ES-I3 (cell line): ENCODE results near the gene INO80D.
"Not testable (repeated sequence)": the region's sequence is repeated elsewhere in the genome, so short reads cannot be mapped to it uniquely, and the experiment has no call there.

ENCODE experiments used
- H3K36me3 ChIP-seq: 2 replicates; pipeline ENCODE4 v1.6.1; 2013; ENCODE audit warnings: mild to moderate bottlenecking, low read length, control low read depth, moderate library complexity; ENCODE audit not compliant: insufficient read depth
- H3K4me1 ChIP-seq: 2 replicates; pipeline ENCODE4 v1.6.1; 2013; ENCODE audit warnings: mild to moderate bottlenecking, control low read depth, low read length; ENCODE audit not compliant: insufficient read depth
- H3K9ac ChIP-seq: 2 replicates; pipeline ENCODE4 v1.6.1; 2013; ENCODE audit warnings: low read depth, mild to moderate bottlenecking, low read length, moderate library complexity
- H3K9me3 ChIP-seq: 2 replicates; pipeline ENCODE4 v1.6.1; 2013; ENCODE audit warnings: mild to moderate bottlenecking, low read length, moderate library complexity; ENCODE audit not compliant: control insufficient read depth, insufficient read depth

INO80D gene

GRCh38 chr2:206095536-206096332 is 9.8 kb upstream of the INO80D start:
- Histone ChIP-seq H3K4me1 (peaks cover 5% of the 10 kb centered on the region; the same call in 1 of the 2 replicates), H3K9ac (no peak overlapping the region), H3K9me3 (no peaks in the 10 kb centered on the region), H3K36me3 (no peaks in the 10 kb centered on the region)

DNA sequence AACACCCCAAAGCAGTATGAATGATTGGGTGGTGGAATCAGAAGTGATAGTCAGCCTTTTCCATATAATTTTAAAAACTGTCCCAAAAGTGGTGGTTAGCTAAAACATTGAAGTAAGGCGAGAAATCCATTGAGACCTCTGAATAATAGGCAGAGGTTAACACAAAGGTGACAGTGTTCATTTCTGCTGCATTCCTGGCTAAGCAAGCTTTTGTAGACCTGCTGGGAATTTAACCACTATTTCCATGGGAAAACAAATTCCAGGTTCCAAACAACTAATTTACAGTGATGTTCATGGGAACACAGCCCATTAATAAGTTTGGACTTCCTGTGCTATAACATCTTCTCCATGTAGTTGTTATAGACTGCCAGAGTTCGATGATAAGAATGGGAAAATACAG is 6.3 kb upstream of the INO80D start:
- H3K36me3 ChIP-seq: no peaks in the 10 kb centered on the region; the same call in 1 of the 2 replicates
- peaks cover 5% of the 10 kb centered on the region; the same call in 1 of the 2 replicates for H3K4me1 ChIP-seq
- H3K9me3 ChIP-seq: no peaks in the 10 kb centered on the region
- H3K9ac ChIP-seq: no peak overlapping the region

GRCh38 chr2:206088248-206088647 is 2.3 kb upstream of the INO80D start:
- H3K9me3 ChIP-seq: no peaks in the 10 kb centered on the region
- H3K36me3 ChIP-seq: no peaks in the 10 kb centered on the region; the same call in 1 of the 2 replicates
- H3K4me1 ChIP-seq: peaks cover 5% of the 10 kb centered on the region; the same call in 1 of the 2 replicates
- H3K9ac ChIP-seq: no peak overlapping the region

DNA sequence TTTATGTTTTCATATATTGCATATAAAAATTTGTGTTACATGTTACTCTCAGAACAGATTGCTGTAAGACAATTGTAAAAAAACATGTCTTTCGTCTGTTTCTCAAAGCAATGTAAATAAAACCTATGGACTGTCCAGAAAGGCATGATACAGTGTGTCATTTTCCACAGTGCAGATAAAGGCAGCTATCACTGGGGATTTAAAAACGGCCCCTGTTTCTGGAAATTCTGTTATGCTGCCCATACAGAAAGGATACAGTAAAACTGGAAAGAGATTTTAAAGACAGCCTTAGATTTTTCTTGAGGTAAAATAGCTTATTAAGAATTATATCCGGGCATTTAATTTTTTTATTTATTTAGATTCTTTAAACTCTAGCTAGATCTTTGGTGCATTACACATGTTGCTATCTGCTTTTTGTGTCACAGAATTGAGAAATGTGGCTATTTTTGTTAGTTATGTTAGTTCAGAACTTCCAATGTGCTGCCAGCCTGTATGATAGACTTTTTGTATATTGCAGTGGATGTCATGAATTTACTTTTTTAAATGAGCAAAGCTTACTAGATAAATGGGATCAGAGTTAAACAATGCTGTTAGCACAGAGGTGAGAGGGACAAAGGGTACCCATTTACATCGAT is 859 bp upstream of the INO80D start:
- Histone ChIP-seq H3K9ac (peak overlapping the region; percentile 100), H3K36me3 (no peaks in the 10 kb centered on the region; the same call in 1 of the 2 replicates), H3K4me1 (peaks cover 6% of the 10 kb centered on the region), H3K9me3 (no peaks in the 10 kb centered on the region)

GRCh38 chr2:206084870-206085741 is 868 bp downstream of the INO80D start:
- peak overlapping the region; percentile 100 for H3K9ac ChIP-seq
- H3K4me1 ChIP-seq: peaks cover 18% of the 10 kb centered on the region
- no peaks in the 10 kb centered on the region; the same call in 1 of the 2 replicates for H3K36me3 ChIP-seq
- no peaks in the 10 kb centered on the region for H3K9me3 ChIP-seq

- H3K9ac ChIP-seq: peak overlapping the region; percentile 100
- peaks cover 20% of the 10 kb centered on the region for H3K4me1 ChIP-seq
- no peaks in the 10 kb centered on the region for H3K9me3 ChIP-seq
Measured at GRCh38 chr2:206084439-206084869, 1.5 kb downstream of the INO80D start.

DNA sequence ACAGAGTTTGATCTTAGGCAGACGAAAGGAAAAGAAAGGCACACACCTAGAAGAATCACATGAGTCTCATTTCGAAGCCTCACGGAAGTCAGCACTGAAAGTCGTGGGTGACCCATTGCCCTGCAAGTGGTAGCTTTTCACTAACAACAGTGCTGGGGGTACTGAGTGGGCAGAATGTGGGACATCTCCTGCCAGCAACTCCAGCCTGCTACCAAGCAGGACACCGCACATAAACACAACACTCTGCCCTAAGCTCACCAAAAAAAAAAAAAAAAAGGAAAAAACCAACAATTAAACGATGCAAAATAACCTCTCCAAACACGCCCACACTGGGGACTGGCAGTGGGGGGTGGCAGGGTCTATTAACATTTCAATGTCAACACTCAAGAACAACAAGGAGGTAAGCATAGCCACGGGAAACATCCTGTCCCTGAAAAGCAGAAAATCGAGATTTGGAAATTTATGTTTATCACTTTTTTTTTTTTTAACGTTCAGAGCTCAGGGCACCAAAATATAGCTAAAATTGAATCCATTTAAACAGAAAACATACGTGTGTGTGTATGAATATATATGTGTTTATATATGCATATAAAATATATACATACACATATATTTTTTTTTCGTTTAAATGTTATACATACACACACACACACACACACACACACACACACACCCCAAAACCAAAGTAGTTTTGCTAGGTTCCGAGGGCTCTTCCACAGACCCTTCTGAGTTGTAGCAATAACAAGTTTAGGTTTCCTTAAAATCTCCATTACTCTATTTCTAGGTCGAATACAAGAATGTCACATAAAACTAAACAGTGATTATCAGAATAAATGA is 2.2 kb downstream of the INO80D start:
- Histone ChIP-seq H3K4me1 (peaks cover 27% of the 10 kb centered on the region), H3K9me3 (no peaks in the 10 kb centered on the region)

More at GRCh38 chr2:206084439-206084869, 1.5 kb downstream of the INO80D start:
- no peaks in the 10 kb centered on the region; the same call in 1 of the 2 replicates for H3K36me3 ChIP-seq

GRCh38 chr2:206082298-206082843 is 3.6 kb downstream of the INO80D start:
- H3K4me1 ChIP-seq: peaks cover 36% of the 10 kb centered on the region
- H3K9me3 ChIP-seq: no peaks in the 10 kb centered on the region
- H3K9ac ChIP-seq: peak overlapping the region; percentile 100; the same call in 1 of the 2 replicates
- no peaks in the 10 kb centered on the region for H3K36me3 ChIP-seq

More for the DNA sequence above, 2.2 kb downstream of the INO80D start:
- Histone ChIP-seq H3K9ac (peak overlapping the region; percentile 100), H3K36me3 (no peaks in the 10 kb centered on the region; the same call in 1 of the 2 replicates)

GRCh38 chr2:206080927-206081326 is 5.0 kb downstream of the INO80D start:
- H3K4me1 ChIP-seq: peaks cover 37% of the 10 kb centered on the region
- H3K36me3 ChIP-seq: no peaks in the 10 kb centered on the region
- no peak overlapping the region for H3K9ac ChIP-seq
- no peaks in the 10 kb centered on the region for H3K9me3 ChIP-seq

GRCh38 chr2:206079699-206080465 is 6.1 kb downstream of the INO80D start:
- Histone ChIP-seq H3K4me1 (peaks cover 37% of the 10 kb centered on the region), H3K36me3 (no peaks in the 10 kb centered on the region), H3K9me3 (no peaks in the 10 kb centered on the region), H3K9ac (peak overlapping the region; percentile 36)

DNA sequence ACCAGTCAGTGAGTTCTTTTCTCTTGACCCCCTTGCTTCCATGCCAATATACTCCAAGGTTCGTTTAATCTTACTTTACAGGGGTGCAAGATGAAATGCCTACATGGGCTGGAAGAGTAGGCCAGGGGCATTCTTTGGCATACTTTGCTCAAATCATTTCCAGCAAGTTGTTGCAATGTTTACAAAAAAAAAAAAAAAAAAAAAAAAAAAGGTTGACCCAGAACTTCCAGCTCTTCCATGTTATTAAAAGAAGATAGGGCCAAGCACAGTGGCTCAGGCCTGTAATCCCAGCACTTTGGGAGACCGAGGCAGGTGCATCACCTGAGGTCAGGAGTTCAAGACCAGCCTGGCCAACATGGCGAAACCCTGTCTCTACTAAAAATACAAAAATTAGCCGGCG is 8.1 kb downstream of the INO80D start:
- peaks cover 37% of the 10 kb centered on the region for H3K4me1 ChIP-seq
- H3K9me3 ChIP-seq, H3K9ac ChIP-seq, H3K36me3 ChIP-seq: not testable (repeated sequence)

DNA sequence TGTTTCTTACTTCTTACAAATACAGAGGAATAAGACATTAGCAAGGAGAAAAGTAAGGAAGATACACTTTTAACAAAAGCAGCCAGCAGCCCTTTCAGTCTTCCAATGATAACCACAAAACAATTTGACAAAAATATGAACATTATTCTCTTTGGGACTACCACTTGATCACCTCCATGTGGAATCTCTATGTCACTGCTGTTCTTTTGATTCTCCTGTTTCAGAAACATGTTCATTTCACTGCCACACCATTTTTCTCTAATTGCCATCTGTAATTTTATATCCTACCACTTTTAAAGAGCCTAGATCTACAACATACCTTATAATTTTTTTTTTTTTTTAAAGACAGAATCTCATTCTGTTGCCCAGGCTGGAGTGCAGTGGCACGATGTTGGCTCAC is 10.9 kb downstream of the INO80D start:
- no peaks in the 10 kb centered on the region for H3K9me3 ChIP-seq
- peaks cover 19% of the 10 kb centered on the region for H3K4me1 ChIP-seq
- no peak overlapping the region for H3K9ac ChIP-seq
- no peaks in the 10 kb centered on the region for H3K36me3 ChIP-seq

- peaks cover 2% of the 10 kb centered on the region; the same call in 1 of the 2 replicates for H3K4me1 ChIP-seq
- H3K9ac ChIP-seq: no peak overlapping the region
- H3K9me3 ChIP-seq: no peaks in the 10 kb centered on the region
- H3K36me3 ChIP-seq: no peaks in the 10 kb centered on the region
Measured at GRCh38 chr2:206071807-206072206, 14.2 kb downstream of the INO80D start.
